IPS-20b (cell line): ENCODE data around the gene C4BPB.

Experiments
- H3K27ac ChIP-seq: one replicate; pipeline ENCODE4 v1.5.1; 2013; ENCODE audit warnings: low read length
- H3K27me3 ChIP-seq: 2 replicates; pipeline ENCODE4 v1.6.1; 2013; ENCODE audit warnings: mild to moderate bottlenecking, low read length, inconsistent platforms; ENCODE audit not compliant: insufficient read depth
- H3K36me3 ChIP-seq: 2 replicates; pipeline ENCODE4 v1.6.1; 2013; ENCODE audit warnings: low read depth, mild to moderate bottlenecking, inconsistent platforms, low read length, moderate library complexity; ENCODE audit not compliant: insufficient read depth
- H3K4me1 ChIP-seq: 2 replicates; pipeline ENCODE4 v1.6.1; 2013; ENCODE audit warnings: mild to moderate bottlenecking, control low read depth, inconsistent platforms, low read length, moderate library complexity; ENCODE audit not compliant: insufficient read depth
- H3K4me3 ChIP-seq: 2 replicates; pipeline ENCODE4 v1.5.1; 2013; ENCODE audit warnings: mild to moderate bottlenecking, low read length, inconsistent platforms
- H3K9ac ChIP-seq: 2 replicates; pipeline ENCODE4 v1.6.1; 2013; ENCODE audit warnings: low read depth, mild to moderate bottlenecking, inconsistent platforms, low read length, moderate library complexity
- H3K9me3 ChIP-seq: 2 replicates; pipeline ENCODE4 v1.6.1; 2013; ENCODE audit warnings: mild to moderate bottlenecking, low read depth, low read length, inconsistent platforms; ENCODE audit not compliant: insufficient read depth

C4BPB gene

GRCh38 chr1:207051191-207051943, 37.3 kb upstream of the C4BPB start, which contains the start of gene YOD1:
TSS of gene YOD1 (minus strand) at chr1:207051208. CDS start at chr1:207051030, 178 bp downstream.
- Histone ChIP-seq H3K27ac (peak within 1 kb of the TSS; percentile 57), H3K27me3 (no peaks in the 10 kb centered on the region), H3K4me3 (peak within 1 kb of the TSS; percentile 91)

GRCh38 chr1:207052911-207053769, 35.5 kb upstream of the C4BPB start, which contains the start of gene PFKFB2:
TSS of gene PFKFB2 (plus strand) at chr1:207053275. CDS start at chr1:207054718, 1,443 bp downstream.
- H3K27ac ChIP-seq = peak within 1 kb of the TSS; percentile 90
- H3K9me3 ChIP-seq = no peaks in the 10 kb centered on the region
- peak within 1 kb of the TSS; percentile 91 for H3K4me3 ChIP-seq
- H3K27me3 ChIP-seq = no peaks in the 10 kb centered on the region
- peak within 1 kb of the TSS; percentile 88 for H3K9ac ChIP-seq
- H3K36me3 ChIP-seq = peaks cover 15% of the 10 kb centered on the region
- peaks cover 12% of the 10 kb centered on the region; the same call in 1 of the 2 replicates for H3K4me1 ChIP-seq

More at GRCh38 chr1:207051191-207051943, 37.3 kb upstream of the C4BPB start, which contains the start of gene YOD1:
- Histone ChIP-seq H3K4me1 (peaks cover 14% of the 10 kb centered on the region; the same call in 1 of the 2 replicates), H3K36me3 (peaks cover 33% of the 10 kb centered on the region), H3K9me3 (no peaks in the 10 kb centered on the region), H3K9ac (peak within 1 kb of the TSS; percentile 95)

GRCh38 chr1:207054491-207054890, 34.2 kb upstream of the C4BPB start:
- H3K4me1 ChIP-seq = 0 out of 2 replicates have a peak, but pooled peaks cover 9% of the 10 kb centered on the region
- no peak overlapping the region for H3K27ac ChIP-seq
- no peak overlapping the region for H3K4me3 ChIP-seq
- no peaks in the 10 kb centered on the region for H3K27me3 ChIP-seq
- peaks cover 2% of the 10 kb centered on the region for H3K36me3 ChIP-seq
- no peaks in the 10 kb centered on the region for H3K9me3 ChIP-seq
- H3K9ac ChIP-seq = no peak overlapping the region

GRCh38 chr1:207055386-207056001, 33.2 kb upstream of the C4BPB start:
- Histone ChIP-seq H3K27me3 (no peaks in the 10 kb centered on the region), H3K9me3 (no peaks in the 10 kb centered on the region), H3K27ac (no peak overlapping the region), H3K4me1 (0 out of 2 replicates have a peak, but pooled peaks cover 8% of the 10 kb centered on the region), H3K36me3 (no peaks in the 10 kb centered on the region), H3K4me3 (no peak overlapping the region), H3K9ac (no peak overlapping the region)

GRCh38 chr1:207056673-207057072, 32.0 kb upstream of the C4BPB start:
- no peak overlapping the region for H3K27ac ChIP-seq
- H3K27me3 ChIP-seq = no peaks in the 10 kb centered on the region
- H3K4me3 ChIP-seq = no peak overlapping the region
- H3K4me1 ChIP-seq = 0 out of 2 replicates have a peak, but pooled peaks cover 3% of the 10 kb centered on the region
- H3K36me3 ChIP-seq = no peaks in the 10 kb centered on the region
- H3K9ac ChIP-seq = no peak overlapping the region
- H3K9me3 ChIP-seq = no peaks in the 10 kb centered on the region

- Histone ChIP-seq H3K36me3 (peaks cover 15% of the 10 kb centered on the region), H3K27me3 (no peaks in the 10 kb centered on the region), H3K9ac (no peak overlapping the region), H3K4me3 (no peak overlapping the region), H3K4me1 (no peaks in the 10 kb centered on the region), H3K27ac (no peak overlapping the region), H3K9me3 (no peaks in the 10 kb centered on the region)
Observed at GRCh38 chr1:207058252-207058651, 30.4 kb upstream of the C4BPB start.

GRCh38 chr1:207058878-207059867, 29.5 kb upstream of the C4BPB start:
- no peaks in the 10 kb centered on the region for H3K27me3 ChIP-seq
- H3K4me3 ChIP-seq = no peak overlapping the region
- no peak overlapping the region for H3K27ac ChIP-seq
- H3K36me3 ChIP-seq = peaks cover 24% of the 10 kb centered on the region
- no peaks in the 10 kb centered on the region for H3K4me1 ChIP-seq
- no peak overlapping the region for H3K9ac ChIP-seq
- H3K9me3 ChIP-seq = no peaks in the 10 kb centered on the region

GRCh38 chr1:207059881-207060280, 28.8 kb upstream of the C4BPB start:
- Histone ChIP-seq H3K4me3 (no peak overlapping the region), H3K27me3 (no peaks in the 10 kb centered on the region), H3K9ac (no peak overlapping the region), H3K4me1 (no peaks in the 10 kb centered on the region), H3K9me3 (no peaks in the 10 kb centered on the region), H3K36me3 (peaks cover 28% of the 10 kb centered on the region), H3K27ac (no peak overlapping the region)

- H3K9me3 ChIP-seq = no peaks in the 10 kb centered on the region
- no peak overlapping the region for H3K9ac ChIP-seq
- no peaks in the 10 kb centered on the region for H3K4me1 ChIP-seq
- H3K27me3 ChIP-seq = no peaks in the 10 kb centered on the region
- no peak overlapping the region for H3K4me3 ChIP-seq
- H3K36me3 ChIP-seq = peaks cover 32% of the 10 kb centered on the region
- no peak overlapping the region for H3K27ac ChIP-seq
Observed at GRCh38 chr1:207060596-207060995, 28.1 kb upstream of the C4BPB start.

- no peak overlapping the region for H3K27ac ChIP-seq
- no peak overlapping the region for H3K9ac ChIP-seq
- no peaks in the 10 kb centered on the region for H3K9me3 ChIP-seq
- H3K36me3 ChIP-seq = peaks cover 36% of the 10 kb centered on the region
- no peaks in the 10 kb centered on the region for H3K27me3 ChIP-seq
- H3K4me1 ChIP-seq = no peaks in the 10 kb centered on the region
- no peak overlapping the region for H3K4me3 ChIP-seq
Observed at GRCh38 chr1:207062058-207062457, 26.6 kb upstream of the C4BPB start.
